GM10266 (cell line): ENCODE data around the gene AQP10.

Source experiments
- DNase-seq: peaks from one replicate; pipeline ENCODE4 v3.0.0; 2012; ENCODE audit errors: extremely low spot score
- TF ChIP-seq, protein P1 (sequence below): IDR thresholded peaks from 2 replicates; pipeline ENCODE4 v1.5.1; 2012; ENCODE audit warnings: mild to moderate bottlenecking, low read depth; ENCODE audit not compliant: control insufficient read depth, insufficient read depth; ENCODE audit errors: missing control alignments

AQP10 gene

DNA sequence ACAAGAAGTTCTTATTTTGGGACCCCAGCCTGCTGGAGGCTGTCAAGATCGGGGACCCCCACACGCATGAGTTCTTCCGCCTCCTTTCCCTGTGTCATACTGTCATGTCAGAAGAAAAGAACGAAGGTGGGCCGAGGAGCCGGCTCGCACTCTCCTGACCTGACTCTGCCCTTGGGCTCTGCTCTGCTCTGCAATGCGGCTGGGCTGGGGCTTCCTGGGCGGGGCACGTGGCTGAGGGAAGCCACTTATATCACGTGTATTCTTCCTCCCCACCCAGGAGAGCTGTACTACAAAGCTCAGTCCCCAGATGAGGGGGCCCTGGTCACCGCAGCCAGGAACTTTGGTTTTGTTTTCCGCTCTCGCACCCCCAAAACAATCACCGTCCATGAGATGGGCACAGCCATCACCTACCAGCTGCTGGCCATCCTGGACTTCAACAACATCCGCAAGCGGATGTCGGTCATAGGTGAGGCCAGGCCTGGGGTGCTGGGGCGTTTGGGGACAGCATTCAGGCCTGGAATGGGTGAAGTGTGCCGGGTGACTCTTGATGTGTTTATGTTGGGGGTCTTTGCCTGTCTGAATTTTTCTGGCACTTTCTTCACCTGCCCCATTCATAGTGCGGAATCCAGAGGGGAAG, 22.1 kb downstream of the AQP10 start:
- no peak for DNase-seq

DNA sequence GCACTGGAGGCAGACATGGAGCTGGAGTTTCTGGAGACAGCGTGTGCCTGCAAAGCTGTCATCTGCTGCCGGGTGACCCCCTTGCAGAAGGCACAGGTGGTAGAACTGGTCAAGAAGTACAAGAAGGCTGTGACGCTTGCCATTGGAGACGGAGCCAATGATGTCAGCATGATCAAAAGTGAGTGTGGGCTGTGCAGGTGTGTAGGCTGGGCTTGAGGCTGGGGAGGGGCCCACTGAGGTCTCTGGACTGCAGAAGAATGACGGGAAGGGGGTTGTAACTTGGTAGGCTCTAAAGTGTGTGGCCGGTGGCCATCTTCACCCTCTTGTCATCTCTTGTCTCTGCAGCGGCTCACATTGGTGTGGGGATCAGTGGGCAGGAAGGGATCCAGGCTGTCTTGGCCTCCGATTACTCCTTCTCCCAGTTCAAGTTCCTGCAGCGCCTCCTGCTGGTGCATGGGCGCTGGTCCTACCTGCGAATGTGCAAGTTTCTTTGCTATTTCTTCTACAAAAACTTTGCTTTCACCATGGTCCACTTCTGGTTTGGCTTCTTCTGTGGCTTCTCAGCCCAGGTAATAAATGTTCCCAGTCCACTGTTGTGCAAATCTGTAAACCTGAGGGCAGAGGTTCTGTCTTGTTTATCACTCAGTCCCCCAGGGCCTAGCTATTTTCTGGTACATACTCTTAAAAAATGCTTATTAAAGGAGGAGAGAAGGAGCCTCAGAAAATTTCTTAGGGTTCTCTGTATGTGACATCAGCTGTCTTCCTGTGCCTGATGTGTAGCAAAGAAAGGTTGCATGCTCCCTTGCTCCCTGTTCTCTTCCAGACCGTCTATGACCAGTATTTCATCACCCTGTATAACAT, 24.3 kb downstream of the AQP10 start:
- TF ChIP-seq, protein P1, sequence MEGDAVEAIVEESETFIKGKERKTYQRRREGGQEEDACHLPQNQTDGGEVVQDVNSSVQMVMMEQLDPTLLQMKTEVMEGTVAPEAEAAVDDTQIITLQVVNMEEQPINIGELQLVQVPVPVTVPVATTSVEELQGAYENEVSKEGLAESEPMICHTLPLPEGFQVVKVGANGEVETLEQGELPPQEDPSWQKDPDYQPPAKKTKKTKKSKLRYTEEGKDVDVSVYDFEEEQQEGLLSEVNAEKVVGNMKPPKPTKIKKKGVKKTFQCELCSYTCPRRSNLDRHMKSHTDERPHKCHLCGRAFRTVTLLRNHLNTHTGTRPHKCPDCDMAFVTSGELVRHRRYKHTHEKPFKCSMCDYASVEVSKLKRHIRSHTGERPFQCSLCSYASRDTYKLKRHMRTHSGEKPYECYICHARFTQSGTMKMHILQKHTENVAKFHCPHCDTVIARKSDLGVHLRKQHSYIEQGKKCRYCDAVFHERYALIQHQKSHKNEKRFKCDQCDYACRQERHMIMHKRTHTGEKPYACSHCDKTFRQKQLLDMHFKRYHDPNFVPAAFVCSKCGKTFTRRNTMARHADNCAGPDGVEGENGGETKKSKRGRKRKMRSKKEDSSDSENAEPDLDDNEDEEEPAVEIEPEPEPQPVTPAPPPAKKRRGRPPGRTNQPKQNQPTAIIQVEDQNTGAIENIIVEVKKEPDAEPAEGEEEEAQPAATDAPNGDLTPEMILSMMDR: peak; percentile 61

More for the DNA sequence above, 22.1 kb downstream of the AQP10 start:
- TF ChIP-seq, protein P1: no peak

DNA sequence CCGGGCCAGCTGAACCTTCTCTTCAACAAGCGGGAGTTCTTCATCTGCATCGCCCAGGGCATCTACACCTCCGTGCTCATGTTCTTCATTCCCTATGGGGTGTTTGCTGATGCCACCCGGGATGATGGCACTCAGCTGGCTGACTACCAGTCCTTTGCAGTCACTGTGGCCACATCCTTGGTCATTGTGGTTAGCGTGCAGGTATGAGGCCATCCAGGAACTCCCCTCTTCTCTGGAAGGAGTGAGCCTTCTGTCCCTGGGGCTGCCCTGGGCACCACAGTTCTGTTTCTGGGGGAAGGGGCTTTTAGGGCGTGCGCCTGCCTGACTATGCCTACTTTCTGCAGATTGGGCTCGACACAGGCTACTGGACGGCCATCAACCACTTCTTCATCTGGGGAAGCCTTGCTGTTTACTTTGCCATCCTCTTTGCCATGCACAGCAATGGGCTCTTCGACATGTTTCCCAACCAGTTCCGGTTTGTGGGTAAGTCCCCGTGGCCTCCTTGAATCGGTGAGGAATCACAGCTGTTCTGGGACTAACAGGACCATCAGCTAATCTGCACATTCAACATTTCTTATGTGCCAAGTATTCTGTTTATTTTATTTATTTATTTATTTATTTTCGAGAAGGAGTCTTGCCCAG, 25.5 kb downstream of the AQP10 start:
- no peak for DNase-seq
- TF ChIP-seq, protein P1: no peak

More for the DNA sequence above, 24.3 kb downstream of the AQP10 start:
- no peak for DNase-seq

DNA sequence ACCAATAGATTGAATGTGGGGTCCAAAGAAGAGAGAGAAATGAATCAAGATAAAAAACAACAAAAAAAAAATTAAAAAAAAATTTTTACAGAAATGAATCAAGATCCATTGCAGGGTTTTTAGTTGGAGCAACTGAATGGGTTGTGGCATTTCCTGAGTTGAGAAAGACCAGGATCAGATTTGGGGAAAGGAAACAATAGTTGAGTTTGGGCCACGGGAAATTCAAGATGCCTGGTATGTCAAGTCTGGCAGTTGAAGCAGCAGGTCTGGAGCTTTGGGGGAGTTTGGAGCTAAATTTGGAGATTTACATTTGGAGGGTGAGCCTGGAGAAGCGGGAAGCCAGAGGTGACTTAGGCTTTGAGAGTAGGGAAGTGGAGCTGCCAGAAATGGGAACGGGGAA, 27.1 kb downstream of the AQP10 start:
- TF ChIP-seq, protein P1: no peak
- no peak for DNase-seq

DNA sequence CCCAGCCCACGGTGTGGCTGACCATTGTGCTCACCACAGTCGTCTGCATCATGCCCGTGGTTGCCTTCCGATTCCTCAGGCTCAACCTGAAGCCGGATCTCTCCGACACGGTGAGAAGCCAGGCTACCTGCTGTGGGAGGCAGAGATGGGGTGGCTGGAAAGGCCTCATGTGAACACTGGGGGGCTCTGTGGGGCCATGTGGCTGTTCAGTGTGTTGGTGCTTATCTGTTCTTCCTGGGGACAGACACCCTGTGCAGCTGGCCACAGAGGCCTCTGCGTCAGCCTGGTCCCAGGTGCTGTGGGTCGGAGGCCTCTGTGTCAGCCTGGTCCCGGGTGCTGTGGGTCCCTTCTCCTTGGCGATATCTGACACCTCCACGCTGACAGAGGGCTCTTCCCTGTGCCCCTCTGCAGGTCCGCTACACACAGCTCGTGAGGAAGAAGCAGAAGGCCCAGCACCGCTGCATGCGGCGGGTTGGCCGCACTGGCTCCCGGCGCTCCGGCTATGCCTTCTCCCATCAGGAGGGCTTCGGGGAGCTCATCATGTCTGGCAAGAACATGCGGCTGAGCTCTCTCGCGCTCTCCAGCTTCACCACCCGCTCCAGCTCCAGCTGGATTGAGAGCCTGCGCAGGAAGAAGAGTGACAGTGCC, 27.7 kb downstream of the AQP10 start:
- no peak for DNase-seq
- TF ChIP-seq, protein P1: peak; percentile 40

DNA sequence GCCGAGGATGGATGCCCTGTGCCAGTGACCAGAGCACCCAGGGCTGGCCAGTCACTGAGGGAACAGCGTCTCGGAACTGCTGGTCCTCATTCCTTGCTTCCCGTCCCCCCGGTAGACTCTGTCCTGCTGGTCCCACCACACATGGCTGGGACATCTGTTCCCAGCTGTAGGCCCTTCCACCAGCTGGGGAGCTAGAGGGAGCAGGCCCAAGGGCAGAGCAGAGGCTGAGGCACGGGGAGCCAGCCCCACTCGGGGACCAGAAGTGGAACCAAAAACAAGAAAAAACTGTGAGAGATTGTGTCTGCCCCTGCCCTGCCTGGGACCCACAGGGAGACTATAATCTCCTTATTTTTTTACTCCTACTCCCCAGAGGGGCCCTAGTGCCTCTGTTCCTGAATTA, 28.2 kb downstream of the AQP10 start:
- no peak for DNase-seq
- TF ChIP-seq, protein P1: no peak
